ENCODE data around the gene URAD.
"Not testable (repeated sequence)": the region's sequence is repeated elsewhere in the genome, so short reads cannot be mapped to it uniquely, and the experiment has no call there.

URAD gene

DNA sequence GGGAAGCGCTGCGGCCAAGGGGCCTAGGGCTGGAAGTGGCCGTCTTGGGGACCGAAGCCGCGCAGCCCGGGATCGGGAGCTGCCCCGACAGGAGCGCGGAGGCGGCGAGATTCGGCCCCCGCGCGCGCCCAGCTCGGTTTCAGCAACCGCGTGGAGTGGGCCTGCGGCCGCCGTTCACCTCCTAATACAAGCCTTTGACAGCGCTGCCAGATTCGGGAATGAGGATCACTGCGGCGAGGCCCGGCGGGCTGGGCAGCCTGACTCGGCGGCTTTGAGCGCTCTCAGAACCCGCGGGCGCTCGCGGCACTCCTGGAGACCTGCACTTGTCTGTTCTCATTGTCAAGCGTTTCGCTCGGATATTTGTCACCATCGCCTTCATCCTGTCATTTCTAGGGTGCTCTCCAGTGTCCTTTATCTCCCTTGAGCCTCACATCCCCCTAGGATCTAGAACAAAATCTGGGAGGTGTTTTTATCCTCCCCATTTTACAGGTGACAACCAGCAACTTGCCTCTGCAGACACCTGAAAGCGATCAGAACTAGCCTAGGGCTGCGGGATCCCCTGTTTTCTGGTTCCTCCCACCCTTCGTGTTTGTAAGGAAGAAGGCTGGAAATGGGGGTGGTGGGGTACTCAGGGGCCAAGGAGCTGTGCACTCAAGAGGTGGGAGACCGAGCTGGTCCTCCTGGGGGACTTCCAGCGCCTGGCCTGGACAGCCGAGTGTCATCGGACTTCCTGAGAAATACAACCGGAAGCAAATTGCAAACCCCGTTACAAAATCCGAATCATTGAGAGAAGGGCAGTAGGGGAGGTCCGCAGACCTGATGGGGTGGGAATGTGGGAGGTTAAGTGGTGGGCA is 17.9 kb downstream of the URAD start:
- no peak for DNase-seq (ENCODE audit: low read depth)

DNA sequence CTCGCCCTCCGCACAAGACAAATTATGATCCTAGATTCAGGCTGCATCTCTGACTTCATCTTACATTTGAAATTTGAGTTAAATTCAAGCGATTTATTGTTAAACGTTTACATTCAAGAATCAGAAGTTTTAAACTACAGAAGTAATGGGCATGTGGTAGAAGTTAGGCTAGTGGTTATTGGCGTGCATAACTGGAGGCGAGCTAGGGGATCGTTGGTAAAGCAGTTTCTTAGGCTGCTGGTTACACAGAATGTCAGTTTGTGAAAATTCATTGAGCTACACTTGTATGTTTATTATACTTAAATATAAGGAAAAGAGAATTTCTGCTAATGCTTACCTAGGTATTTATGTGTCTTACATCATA is 18.6 kb downstream of the URAD start:
- DNase-seq (ENCODE audit: low read depth) = no peak

DNA sequence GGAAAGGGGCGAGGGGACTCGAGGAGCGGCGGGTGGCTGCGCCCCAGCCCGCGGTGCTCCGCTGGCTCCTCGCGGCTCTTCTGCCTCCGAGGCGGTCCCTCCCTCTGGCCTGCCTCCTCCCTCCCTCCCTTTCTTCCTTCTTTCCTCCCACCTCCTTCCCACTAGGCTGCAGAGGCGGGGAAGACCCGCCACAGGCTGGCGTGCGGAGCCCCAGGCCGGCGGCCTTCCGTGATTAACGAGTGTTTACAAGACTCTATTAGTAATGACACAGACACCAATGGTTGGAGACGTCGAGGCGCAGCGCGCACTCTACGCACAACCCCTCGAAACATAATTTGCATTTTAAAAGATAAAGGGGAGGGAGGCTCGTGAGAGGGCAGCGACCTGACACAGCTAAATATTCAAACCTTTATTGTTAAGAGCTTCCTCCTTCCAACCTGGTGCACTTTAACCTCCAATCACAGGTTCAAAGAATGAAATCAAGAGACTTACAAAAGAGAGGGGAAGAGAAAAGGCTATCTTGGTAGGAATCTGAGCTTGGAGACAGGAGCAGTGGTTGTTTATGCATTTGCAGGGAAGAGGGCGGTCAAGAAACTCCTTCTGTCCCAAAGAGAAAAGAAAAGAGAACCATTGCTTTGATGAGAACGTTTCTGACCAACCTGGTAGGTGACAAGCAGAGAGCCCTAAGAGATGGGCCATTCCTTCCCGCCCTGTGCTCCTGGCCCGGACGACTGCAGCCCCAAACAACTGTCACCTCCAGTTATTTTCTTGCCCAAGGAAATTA is 19.2 kb downstream of the URAD start, which contains the start of gene CDX2:
CDX2 (minus strand) TSS at position 234 of the 784 bp plus-strand sequence. CDS start 309 bp downstream, outside the sequence.
- no peak for DNase-seq (ENCODE audit: low read depth)

DNA sequence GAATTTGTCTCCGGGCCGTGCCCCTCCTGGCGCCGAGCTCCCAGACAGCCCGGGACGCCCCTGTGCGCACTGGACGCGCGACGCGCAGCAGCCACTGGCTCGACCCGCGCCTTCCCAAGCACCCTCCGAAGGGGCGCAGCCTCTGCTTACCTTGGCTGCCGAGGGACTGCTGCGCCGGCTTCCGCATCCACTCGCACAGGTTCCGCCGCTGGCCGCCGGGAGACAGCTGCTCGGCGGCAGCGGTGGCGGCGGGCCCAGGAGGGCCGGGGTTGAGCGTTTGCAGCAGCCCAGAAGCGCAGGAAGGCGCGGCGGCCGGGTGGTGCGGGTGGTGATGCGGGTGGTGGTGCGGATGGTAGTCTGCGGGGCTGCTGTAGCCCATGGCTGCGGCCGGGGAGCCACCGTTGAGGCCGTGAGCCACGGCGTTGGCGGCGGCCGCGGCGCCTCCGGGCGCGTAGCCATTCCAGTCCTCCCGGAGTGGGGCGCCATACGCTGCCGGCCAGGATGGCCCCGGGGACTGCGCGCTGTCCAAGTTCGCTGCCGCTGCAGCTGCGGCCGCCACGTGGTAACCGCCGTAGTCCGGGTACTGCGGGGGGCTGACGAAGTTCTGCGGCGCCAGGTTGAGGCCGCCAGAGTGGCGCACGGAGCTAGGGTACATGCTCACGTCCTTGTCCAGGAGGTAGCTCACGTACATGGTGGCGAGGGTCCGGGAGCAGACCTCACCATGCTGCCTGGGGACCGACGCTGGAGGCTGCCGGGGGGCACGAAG is 20.0 kb downstream of the URAD start:
- no peak for DNase-seq (ENCODE audit: low read depth)

DNA sequence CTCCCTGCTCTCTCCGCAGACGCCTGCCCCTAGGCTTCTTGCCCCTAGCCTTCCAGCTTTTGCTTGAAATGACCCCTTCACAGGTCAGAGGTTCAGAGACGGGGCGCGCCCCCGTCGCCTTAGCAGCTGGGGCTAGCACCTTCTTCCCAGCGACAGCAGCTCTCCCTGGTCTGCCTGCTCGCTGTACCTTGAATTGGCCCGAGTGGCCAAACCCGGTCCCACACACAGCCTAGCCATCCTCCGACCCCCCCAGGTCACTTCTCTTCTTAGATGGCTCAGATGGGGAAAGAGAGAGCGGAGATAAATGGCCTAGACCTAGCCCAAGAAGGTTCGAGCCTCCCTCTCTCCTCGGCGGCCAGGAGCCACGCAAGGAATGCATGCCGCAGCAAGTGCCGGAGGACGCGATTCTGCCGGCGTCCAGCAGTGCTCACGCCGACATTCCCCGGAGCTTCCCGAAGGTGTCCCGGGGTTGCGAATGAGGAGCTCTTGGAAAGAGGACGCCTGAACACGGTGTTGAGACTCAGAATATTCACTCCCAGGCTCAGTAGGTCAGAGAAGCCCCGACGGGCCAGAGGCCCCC is 20.7 kb downstream of the URAD start:
- DNase-seq (ENCODE audit: low read depth) = no peak

DNA sequence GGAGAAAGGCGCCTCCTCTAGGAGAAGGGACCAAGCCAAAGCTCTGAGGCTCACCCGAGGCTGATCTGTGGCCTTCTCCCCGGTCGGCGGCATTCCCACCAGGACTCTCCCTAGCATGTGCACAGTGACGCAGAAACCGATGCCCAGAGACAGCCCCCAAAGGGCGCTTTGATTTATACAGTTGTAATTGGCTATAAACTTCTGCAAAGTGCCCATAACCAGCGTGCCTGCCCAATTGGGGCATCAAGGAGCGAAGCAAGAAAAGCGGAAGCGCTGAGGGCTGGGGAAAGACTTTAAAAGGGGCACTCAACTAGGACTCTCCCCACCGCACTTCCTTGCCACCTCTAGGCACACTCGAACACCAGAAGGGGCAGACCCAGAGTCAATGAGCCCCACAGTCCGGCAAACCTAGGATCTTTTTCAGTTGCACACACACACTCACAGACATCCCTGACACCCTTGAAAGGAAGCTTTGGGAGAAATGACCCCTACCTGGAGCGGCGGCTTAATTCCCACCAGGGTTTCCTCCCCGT is 21.2 kb downstream of the URAD start:
- no peak for DNase-seq (ENCODE audit: low read depth)

DNA sequence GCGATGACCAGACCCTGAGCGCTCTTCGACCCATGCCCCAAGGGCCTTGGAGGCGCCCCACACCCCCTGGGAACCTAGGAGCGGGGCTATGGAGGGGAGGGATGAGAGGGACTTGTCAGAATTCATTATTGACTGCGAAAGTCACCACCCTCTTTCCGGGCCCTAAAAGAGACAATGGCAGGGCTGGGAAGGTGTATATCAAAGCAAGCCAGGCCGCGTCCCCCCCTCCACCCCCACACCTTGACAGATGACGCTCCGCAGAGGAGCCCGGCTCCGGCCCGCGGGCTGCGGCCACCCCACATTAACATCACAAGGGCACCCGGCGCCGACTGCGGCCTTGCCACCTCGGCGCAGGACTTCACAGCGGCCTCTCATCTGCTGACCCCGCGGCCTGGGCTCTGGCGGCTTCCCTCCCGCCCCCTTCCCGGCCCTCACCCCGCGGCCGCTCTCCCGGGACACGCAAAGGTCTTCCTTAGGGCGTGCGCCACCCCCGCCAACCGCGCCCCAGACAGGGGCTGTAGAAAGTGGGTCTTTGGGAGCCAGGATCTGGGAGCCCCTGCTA is 21.8 kb downstream of the URAD start:
- no peak for DNase-seq (ENCODE audit: low read depth)

DNA sequence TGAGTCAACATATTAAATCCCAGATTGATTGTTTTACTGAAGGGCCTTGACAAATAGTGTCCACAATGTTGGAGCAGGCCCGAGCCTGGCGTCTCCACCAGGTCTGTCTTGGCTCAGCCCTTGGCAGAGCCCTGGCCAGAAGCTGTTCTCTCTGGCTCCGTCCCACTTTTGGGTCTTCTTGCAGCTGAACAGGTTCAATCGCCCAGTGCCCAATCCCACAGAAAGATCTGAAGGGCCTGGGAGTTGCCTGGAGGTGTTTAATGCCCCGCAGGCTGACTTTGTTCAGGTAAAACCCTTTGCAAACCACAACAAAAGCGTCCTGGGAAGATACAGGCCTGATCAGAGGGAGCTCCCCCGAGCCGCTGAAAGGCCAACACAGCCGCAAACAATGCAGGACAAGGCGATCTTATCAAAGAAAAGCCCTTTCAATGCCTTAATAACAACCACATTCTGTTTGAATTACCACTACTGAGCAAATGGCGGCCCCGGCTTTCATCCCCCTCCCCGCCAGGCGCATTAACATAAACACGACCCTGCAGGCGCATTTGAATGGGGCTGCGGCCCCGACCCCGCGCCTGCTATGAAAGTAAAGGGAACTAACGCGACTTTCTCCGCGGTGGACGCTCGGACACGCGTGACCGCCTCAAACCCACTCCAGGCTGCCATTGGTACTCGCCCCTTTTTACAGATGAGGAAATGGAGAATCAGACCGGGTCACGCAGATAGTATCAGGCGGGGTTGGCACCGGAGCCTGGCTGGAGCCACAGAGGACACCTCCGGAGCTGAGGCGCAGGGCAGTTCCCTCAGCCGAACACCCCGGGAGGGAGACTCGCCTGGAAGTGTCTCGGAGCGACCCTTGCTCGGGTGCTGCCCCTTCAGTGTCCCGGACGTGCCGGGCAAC is 22.5 kb downstream of the URAD start:
- DNase-seq (ENCODE audit: low read depth) = no peak

DNA sequence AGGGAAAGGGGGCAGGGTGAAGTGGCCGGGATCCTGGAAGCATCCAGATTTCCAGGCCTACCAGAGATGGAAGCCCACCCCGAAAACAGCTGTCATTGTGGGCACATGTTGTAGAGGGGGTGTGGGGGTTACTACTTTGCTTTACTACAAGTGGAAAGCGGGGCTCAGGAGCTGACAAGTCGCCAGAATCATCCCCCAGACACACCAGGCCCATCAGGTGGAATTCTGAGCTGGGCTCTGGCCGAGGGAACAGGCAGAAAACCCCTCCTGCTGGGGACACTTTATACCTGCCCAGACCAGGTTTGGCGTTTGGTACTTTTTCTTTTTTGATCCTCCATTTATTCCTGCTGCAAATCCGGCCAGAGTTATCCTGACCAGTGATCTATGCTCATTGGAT is 23.2 kb downstream of the URAD start:
- no peak for DNase-seq (ENCODE audit: low read depth)

DNA sequence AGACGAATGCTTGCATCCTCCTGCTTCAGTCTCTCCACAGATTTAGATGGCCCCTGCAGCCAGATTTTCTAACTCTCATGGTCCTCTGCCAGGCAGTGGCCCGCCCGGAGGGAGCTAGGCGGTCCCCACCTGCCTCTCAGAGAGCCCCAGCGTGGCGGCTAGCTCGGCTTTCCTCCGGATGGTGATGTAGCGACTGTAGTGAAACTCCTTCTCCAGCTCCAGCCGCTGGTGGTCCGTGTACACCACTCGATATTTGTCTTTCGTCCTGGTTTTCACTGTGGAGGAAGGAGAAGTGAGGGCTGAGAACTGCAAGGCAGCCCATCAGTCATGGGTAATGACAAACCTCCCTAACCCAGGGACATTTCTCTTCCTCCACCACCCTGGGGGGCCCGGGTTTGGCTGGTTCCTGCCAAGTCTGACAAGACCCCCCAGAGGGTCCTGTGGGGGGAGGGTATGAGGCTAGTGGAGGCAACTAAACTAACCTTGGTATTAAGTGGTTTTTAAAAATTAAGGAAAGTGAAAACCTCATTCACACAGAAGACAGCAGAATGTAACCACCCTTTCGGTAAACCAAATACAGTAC is 23.7 kb downstream of the URAD start:
- no peak for DNase-seq (ENCODE audit: low read depth)

DNA sequence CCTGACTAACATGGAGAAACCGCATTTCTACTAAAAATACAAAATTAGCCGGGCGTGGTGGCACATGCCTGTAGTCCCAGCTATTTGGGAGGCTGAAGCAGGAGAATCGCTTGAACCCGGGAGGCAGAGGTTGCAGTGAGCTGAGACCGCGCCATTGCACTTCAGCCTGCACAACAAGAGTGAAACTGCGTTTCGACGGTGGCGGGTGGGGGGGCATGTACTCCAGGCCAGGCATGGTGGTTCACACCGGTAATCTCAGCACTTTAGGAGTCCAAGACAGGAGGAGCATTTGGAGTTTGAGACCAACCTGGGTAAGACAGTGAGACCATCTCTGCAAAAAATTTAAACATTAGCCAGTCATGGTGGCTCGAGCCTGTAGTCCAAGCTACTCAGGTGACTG is 24.3 kb downstream of the URAD start:
- DNase-seq (ENCODE audit: low read depth) = not testable (repeated sequence)

DNA sequence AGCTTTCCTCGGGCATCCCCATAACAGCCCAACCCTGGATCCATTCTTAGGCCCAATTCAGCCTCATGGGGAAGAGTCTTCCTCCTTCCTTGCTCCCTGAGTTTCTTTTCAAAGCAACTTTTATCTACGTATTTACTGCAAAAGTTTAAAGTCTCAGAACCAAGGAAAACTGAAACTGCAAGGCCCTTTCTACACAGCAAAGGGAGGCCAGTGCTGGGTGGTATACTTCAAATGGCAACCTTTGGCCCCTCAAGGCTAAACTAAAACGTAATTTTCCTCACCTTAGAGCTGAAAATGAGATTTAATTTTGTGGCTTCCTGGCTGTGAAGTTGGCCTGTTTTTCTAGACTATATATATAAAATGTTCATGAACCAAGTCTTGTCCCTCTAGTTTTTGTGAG is 25.0 kb downstream of the URAD start:
- DNase-seq (ENCODE audit: low read depth) = no peak

DNA sequence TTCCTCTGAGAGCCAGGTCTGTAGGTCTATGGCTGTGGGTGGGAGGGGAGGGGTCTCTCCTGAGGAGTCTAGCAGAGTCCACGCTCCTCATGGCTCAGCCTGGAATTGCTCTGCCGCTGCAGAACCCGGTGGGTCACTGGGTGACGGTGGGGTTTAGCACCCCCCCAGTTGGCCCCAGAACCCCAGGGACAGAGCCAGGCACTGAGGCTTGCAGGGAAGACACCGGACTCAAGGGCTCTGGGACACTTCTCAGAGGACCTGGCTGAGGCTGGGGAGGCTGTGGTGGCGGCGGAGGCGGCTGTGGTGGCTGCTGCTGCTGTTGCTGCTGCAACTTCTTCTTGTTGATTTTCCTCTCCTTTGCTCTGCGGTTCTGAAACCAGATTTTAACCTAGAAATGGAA is 25.5 kb downstream of the URAD start:
- no peak for DNase-seq (ENCODE audit: low read depth)

DNA sequence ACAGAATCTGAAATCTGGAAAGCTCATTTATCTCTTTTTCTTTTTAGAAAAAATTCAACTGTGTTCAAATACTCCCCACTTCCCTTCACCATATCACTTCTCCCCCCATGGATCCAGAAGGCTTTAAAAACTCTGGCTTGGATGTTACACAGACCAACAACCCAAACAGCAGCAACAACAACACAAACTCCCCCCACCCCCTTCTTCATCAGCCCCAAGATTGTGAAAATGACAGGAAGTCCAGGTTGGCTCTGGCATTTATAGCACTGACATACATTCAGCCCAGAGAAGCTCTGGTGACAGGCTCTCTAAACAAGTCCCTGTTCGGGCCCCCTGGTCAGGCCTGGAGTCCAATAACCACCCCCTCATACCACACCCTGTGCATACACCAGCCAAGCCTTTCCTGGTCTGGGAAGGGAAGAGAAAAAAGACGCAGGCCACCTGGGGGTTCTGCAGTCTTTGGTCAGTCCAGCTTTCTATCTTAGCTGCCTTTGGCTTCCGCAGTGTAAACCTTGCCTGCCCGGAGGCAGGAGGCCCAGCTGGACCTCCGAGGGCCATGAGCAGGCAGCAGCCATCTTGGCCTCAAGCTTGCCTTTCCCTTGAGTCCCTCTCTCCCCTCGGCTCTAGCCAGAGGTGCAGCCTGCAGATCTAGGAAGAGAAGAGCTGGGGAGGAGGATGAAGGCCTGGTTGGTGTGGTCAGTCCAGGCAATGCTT is 26.2 kb downstream of the URAD start:
- no peak for DNase-seq (ENCODE audit: low read depth)

DNA sequence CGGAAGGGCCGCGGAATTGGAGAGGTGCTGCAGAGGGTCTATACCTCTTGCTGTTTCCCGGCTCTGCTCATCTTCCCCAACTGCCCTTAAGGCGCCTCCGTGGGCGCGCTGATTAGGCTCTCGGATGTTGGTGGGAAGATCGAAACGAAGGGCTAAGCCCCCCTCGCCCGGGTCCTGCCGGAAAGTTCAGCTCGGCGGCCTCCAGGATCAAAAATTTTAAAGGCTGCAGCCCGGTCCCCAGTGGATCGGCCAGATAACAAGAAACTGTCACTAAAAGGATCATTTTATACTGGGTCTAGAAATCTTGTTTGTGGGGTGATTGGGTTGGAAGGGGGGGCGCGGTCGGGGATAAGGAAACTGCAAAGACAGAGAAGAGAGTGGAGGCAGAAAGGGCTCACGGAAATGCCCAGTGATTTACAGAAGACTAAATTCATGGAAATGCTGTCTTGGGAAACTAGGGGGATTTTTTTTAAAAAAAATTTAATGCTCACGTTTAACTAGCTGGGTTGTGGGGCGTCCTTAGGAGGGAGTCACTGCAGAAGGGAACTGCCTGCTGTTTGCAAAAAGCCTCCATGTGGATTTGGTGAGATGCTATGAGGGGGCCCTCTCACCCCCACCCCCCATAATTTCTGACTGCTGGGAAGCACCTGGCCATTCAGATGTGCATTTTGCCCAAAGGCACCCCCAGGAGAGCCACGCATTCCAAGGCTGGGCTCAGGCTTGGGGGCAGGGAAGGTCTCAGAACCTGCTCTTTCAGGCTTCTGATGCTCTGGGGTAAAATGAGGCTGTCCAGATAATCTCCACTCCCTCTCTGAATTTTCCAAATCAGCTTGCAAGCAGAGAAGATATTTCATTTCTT is 27.0 kb downstream of the URAD start:
- no peak for DNase-seq (ENCODE audit: low read depth)

DNA sequence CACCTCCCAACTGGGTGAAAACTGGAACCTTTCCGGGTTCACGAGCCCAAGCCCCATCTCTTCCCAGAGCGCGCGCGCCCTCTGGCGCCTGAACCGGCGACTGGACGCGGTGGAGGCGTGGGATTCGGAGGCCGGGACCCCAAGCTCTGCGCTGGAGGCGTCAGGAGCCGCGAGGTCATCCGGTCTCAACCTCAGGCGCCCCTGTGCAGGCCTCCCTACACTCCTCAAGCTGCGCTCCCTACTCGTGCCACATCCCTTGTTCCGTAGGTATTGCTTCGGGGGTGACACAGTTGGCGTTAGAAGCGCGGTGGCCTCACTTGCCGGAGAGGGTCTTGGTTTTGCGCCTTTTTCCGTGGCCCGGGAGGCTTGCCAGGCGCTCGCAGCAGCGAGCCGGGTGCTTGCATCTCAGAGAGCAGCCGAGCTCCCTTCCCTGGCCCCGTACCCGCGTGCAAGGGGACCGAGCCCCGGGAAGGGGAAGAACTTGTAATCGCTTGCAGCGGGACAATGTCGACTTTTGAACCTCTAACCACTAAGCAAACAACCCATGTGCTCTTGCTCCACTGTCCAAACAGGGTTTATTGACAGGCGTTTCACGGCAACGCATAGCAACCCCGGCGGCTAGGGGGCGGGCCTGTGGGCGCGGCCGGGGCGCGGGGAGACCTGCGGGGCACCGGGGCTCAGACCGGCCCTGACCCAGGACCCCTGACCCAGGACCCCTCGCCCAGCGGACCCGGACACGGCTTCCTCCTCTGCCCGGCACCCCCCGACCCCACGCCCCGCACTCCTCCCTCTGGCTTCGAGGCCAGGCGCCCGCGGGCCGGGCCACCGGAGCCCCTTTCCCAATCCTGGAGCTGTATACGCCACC is 27.9 kb downstream of the URAD start:
- DNase-seq (ENCODE audit: low read depth) = no peak

DNA sequence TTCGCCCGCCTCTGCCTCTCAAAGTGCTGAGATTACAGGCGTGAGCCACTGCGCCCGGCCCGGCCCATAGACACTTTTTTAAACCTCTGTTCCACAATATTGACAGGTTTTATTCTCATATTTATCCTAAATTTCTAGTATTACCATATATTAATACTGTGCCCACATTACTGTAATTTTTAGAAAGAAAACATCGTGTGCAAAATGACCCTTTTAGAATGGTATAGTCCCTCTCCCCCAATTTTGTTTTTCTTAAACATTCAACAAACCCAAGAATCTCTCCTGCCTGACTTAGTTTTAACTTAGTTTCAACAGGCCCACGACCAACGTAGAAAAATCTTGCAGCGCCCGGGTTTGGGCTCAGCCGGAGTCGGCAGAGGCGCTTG is 28.5 kb downstream of the URAD start:
- DNase-seq (ENCODE audit: low read depth) = no peak

All from activated T-cell treated with anti-CD3 and anti-CD28 coated beads for 48 hours (primary cell).